Caco-2 (cell line): ENCODE data around the gene CLASRP. TPM values are rescaled to one million over a fixed set of nuclear protein-coding genes. Genes with fewer than 3 reads are reported as not detected.

ENCODE experiments used
- BruUV-seq: library from RNA; stranded (reverse); fragments of 400-500 nt; replicated peaks from 2 replicates; lab custom pipeline; 2021; lab: Mats Ljungman, UMichigan
- CTCF ChIA-PET: fragments of 300-600 bp; sonication (Branson Sonifier 250); formaldehyde crosslinking; loops from one replicate; lab custom pipeline; 2022; ENCODE audit warnings: antibody characterized with exemption; lab: Charles Lee
- POLR2A ChIA-PET: fragments of 300-600 bp; sonication (Branson Sonifier 250); formaldehyde crosslinking; loops from one replicate; lab custom pipeline; 2022; ENCODE audit warnings: antibody characterized with exemption; lab: Charles Lee
- DNase-seq, 2 experiments: peaks; one replicate each; pipeline versions ENCODE4 v3.0.0 to v3.0.0-alpha.2; 2020 to 2022
- H3K27me3 ChIP-seq: replicated peaks from 2 replicates; pipeline ENCODE4 v1.6.0; 2011; ENCODE audit warnings: low read length; ENCODE audit not compliant: control insufficient read depth, insufficient read depth
- H3K36me3 ChIP-seq: 2 replicates; pipeline ENCODE4 v1.5.1; 2011; ENCODE audit warnings: low read length; ENCODE audit not compliant: control insufficient read depth, insufficient read depth
- H3K4me1 ChIP-seq: fragments of 250-450 bp; sonication (Bioruptor Pico); 2 replicates; pipeline ENCODE4 v1.5.1; 2020; ENCODE audit warnings: mild to moderate bottlenecking
- H3K4me3 ChIP-seq: 2 replicates; pipeline ENCODE4 v1.5.1; 2011; ENCODE audit warnings: low read depth, mild to moderate bottlenecking, control low read depth, low read length
- H3K9me3 ChIP-seq: fragments of 250-450 bp; sonication (Bioruptor Pico); 2 replicates; pipeline ENCODE4 v1.5.1; 2020; ENCODE audit warnings: mild to moderate bottlenecking, moderate library complexity
- H3K27ac Mint-ChIP-seq: one replicate; pipeline ENCODE4 v1.8.0; 2022; ENCODE audit warnings: mixed read lengths; ENCODE audit not compliant: unreplicated experiment
- H3K27me3 Mint-ChIP-seq: one replicate; pipeline ENCODE4 v1.8.0; 2022; ENCODE audit warnings: mixed read lengths; ENCODE audit not compliant: insufficient read depth, unreplicated experiment
- H3K36me3 Mint-ChIP-seq: one replicate; pipeline ENCODE4 v1.8.0; 2022; ENCODE audit warnings: mild to moderate bottlenecking, mixed read lengths; ENCODE audit not compliant: insufficient read depth, unreplicated experiment
- H3K4me1 Mint-ChIP-seq: one replicate; pipeline ENCODE4 v1.8.0; 2022; ENCODE audit warnings: low read depth, mixed read lengths; ENCODE audit not compliant: unreplicated experiment
- H3K4me3 Mint-ChIP-seq: one replicate; pipeline ENCODE4 v1.8.0; 2022; ENCODE audit warnings: mild to moderate bottlenecking, moderate library complexity, mixed read lengths; ENCODE audit not compliant: unreplicated experiment
- H3K9me3 Mint-ChIP-seq: one replicate; pipeline ENCODE4 v1.8.0; 2022; ENCODE audit warnings: mixed read lengths; ENCODE audit not compliant: unreplicated experiment
- intact Hi-C: fragments of 100-400 bp; cut with micrococcal nuclease; formaldehyde crosslinking; loops from one replicate; pipeline ENCODE4 v1.10.0; 2022; ENCODE audit not compliant: unreplicated experiment
- total RNA-seq: library from RNA; stranded (reverse); gene quantifications from 2 replicates; pipeline ENCODE4 v1.2.3, GENCODE V29; 2022
- TF ChIP-seq, protein P1 (sequence below), 2 experiments: fragments of 200-600 bp in 1 of 2; IDR thresholded peaks; 1 replicate in 1 of 2; 2 replicates in 1 of 2; pipeline versions ENCODE4 v1.5.1 to v1.8.0; 2011 to 2022; ENCODE audit warnings: antibody characterized with exemption in 1 of 2, control low read depth in 1 of 2, inconsistent platforms in 1 of 2, low read depth in 1 of 2, low read length in 1 of 2, mild to moderate bottlenecking in 1 of 2, moderate library complexity in 1 of 2; ENCODE audit not compliant: insufficient read depth in 1 of 2, severe bottlenecking in 1 of 2, unreplicated experiment in 1 of 2

Gene CLASRP
- total RNA-seq, 1 experiment from 2014 or later, result 104 TPM

DNA sequence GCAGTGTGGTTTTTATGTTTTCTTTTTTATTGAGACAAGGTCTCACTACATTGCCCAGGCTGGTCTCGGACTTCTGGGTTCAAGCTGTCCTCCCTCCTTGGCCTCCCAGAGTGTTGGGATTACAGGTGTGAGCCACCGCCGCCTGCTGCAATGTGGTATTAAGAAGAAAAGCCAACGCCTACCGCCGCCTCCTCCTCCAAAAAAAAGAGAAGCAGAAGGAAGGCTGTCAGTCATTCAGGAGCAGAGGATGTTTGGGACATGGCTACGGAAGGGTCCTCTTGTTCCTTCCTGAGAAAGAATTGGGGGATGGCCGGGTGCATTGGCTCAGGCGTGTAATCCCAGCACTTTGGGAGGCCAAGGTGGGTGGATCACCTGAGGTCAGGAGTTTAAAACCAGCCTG lies 55.3 kb downstream of the CLASRP start:
- no TSS peak for BruUV-seq
- ChIA-PET POLR2A (interaction anchor here (0.6 kb wide), 1 partner anchor 51 kb away, joined by 4 read pairs; no protein-coding TSS in a partner anchor), CTCF (interaction anchor here (0.6 kb wide), 1 partner anchor 21 kb away, joined by 5 read pairs; no protein-coding TSS in a partner anchor)
- TF ChIP-seq, protein P1, sequence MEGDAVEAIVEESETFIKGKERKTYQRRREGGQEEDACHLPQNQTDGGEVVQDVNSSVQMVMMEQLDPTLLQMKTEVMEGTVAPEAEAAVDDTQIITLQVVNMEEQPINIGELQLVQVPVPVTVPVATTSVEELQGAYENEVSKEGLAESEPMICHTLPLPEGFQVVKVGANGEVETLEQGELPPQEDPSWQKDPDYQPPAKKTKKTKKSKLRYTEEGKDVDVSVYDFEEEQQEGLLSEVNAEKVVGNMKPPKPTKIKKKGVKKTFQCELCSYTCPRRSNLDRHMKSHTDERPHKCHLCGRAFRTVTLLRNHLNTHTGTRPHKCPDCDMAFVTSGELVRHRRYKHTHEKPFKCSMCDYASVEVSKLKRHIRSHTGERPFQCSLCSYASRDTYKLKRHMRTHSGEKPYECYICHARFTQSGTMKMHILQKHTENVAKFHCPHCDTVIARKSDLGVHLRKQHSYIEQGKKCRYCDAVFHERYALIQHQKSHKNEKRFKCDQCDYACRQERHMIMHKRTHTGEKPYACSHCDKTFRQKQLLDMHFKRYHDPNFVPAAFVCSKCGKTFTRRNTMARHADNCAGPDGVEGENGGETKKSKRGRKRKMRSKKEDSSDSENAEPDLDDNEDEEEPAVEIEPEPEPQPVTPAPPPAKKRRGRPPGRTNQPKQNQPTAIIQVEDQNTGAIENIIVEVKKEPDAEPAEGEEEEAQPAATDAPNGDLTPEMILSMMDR (IDR thresholded peaks at IDR 0.05; ENCODE audit: insufficient read depth in 1 of 2, low read depth in 1 of 2, low read length in 1 of 2, severe bottlenecking in 1 of 2, unreplicated experiment in 1 of 2), result no peak
- intact Hi-C loops, result loop anchor here (5.0 kb wide), 1 partner anchor 33 kb away; no protein-coding TSS in a partner anchor
- peak overlapping the region; percentile 93 for H3K4me3 ChIP-seq
- H3K36me3 ChIP-seq, result no peaks in the 10 kb centered on the region
- H3K27ac Mint-ChIP-seq, result peak overlapping the region; percentile 96
- H3K4me3 Mint-ChIP-seq, result peak overlapping the region; percentile 84
- H3K9me3 Mint-ChIP-seq, result no peaks in the 10 kb centered on the region
- DNase-seq, result no peak
- no peaks in the 10 kb centered on the region for H3K27me3 Mint-ChIP-seq
- no peaks in the 10 kb centered on the region for H3K27me3 ChIP-seq
- H3K4me1 ChIP-seq, result peaks cover 15% of the 10 kb centered on the region; the same call in 1 of the 2 replicates
- peaks cover 46% of the 10 kb centered on the region for H3K36me3 Mint-ChIP-seq
- peaks cover 31% of the 10 kb centered on the region for H3K4me1 Mint-ChIP-seq
- H3K9me3 ChIP-seq, result no peaks in the 10 kb centered on the region

GRCh38 chr19:45094707-45095106 lies 55.9 kb downstream of the CLASRP start:
- no peak for DNase-seq
- H3K4me3 Mint-ChIP-seq, result peak overlapping the region; percentile 84
- H3K4me1 Mint-ChIP-seq, result peaks cover 31% of the 10 kb centered on the region
- POLR2A ChIA-PET, result interaction anchor here (0.6 kb wide), 1 partner anchor 51 kb away, joined by 4 read pairs; no protein-coding TSS in a partner anchor
- no peaks in the 10 kb centered on the region for H3K27me3 ChIP-seq
- H3K27me3 Mint-ChIP-seq, result no peaks in the 10 kb centered on the region
- no peaks in the 10 kb centered on the region for H3K36me3 ChIP-seq
- no peaks in the 10 kb centered on the region for H3K9me3 ChIP-seq
- CTCF ChIA-PET, result interaction anchor here (0.6 kb wide), 1 partner anchor 22 kb away, joined by 5 read pairs; no protein-coding TSS in a partner anchor
- peaks cover 15% of the 10 kb centered on the region; the same call in 1 of the 2 replicates for H3K4me1 ChIP-seq
- intact Hi-C loops, result loop anchor here (5.0 kb wide), 1 partner anchor 33 kb away; no protein-coding TSS in a partner anchor
- H3K4me3 ChIP-seq, result no peak overlapping the region
- H3K36me3 Mint-ChIP-seq, result peaks cover 45% of the 10 kb centered on the region
- no peaks in the 10 kb centered on the region for H3K9me3 Mint-ChIP-seq
- no peak overlapping the region for H3K27ac Mint-ChIP-seq
- BruUV-seq, result no TSS peak
- TF ChIP-seq, protein P1 (IDR thresholded peaks at IDR 0.05; ENCODE audit: insufficient read depth in 1 of 2, low read depth in 1 of 2, low read length in 1 of 2, severe bottlenecking in 1 of 2, unreplicated experiment in 1 of 2), result no peak

GRCh38 chr19:45095496-45096413 lies 56.9 kb downstream of the CLASRP start:
- no peaks in the 10 kb centered on the region for H3K27me3 Mint-ChIP-seq
- no peak overlapping the region for H3K4me3 Mint-ChIP-seq
- ChIA-PET CTCF (no interaction called here), POLR2A (no interaction called here)
- intact Hi-C loops, result no loop called here
- no peak overlapping the region for H3K4me3 ChIP-seq
- H3K36me3 ChIP-seq, result no peaks in the 10 kb centered on the region
- no peaks in the 10 kb centered on the region for H3K27me3 ChIP-seq
- no peaks in the 10 kb centered on the region for H3K9me3 ChIP-seq
- peaks cover 39% of the 10 kb centered on the region for H3K36me3 Mint-ChIP-seq
- peaks cover 18% of the 10 kb centered on the region for H3K4me1 ChIP-seq
- no TSS peak for BruUV-seq
- H3K27ac Mint-ChIP-seq, result no peak overlapping the region
- H3K9me3 Mint-ChIP-seq, result no peaks in the 10 kb centered on the region
- TF ChIP-seq, protein P1 (IDR thresholded peaks at IDR 0.05; ENCODE audit: insufficient read depth in 1 of 2, low read depth in 1 of 2, low read length in 1 of 2, severe bottlenecking in 1 of 2, unreplicated experiment in 1 of 2), result no peak
- H3K4me1 Mint-ChIP-seq, result peaks cover 33% of the 10 kb centered on the region
- no peak for DNase-seq
